Astrocyte (in vitro differentiated cells and primary cell): Measurements from ENCODE around the gene C12orf56.

ENCODE experiments used
- EZH2 ChIP-seq: IDR thresholded peaks from 2 replicates; pipeline ENCODE4 v1.6.1; 2012; ENCODE audit warnings: mild to moderate bottlenecking, low read length, inconsistent platforms; ENCODE audit not compliant: insufficient read depth
- TF ChIP-seq, protein P1 (sequence below): IDR thresholded peaks from 2 replicates; pipeline ENCODE4 v1.5.1; 2011; ENCODE audit warnings: low read depth, mild to moderate bottlenecking, inconsistent platforms, low read length, moderate library complexity; ENCODE audit not compliant: insufficient read depth

DNA sequence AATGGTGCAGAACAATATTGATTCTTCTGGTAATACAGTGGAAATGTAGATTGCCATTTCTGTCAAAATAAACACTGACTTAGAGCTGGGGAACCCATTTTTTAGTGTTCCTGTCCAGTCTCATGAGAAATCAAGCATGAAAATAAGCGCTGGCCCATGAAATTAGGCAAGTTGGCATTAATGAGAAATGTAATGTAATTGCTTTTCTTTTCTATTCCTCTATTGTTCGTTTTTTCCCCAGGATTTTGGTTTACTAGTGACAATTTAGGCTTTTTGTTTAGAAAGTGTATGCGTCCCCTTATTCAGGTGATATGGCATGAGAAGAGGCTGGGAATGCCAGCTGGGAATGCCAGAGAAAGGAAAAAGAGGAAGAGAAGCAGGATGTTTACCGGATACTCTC is 104.0 kb downstream of the C12orf56 start:
- TF ChIP-seq, protein P1, sequence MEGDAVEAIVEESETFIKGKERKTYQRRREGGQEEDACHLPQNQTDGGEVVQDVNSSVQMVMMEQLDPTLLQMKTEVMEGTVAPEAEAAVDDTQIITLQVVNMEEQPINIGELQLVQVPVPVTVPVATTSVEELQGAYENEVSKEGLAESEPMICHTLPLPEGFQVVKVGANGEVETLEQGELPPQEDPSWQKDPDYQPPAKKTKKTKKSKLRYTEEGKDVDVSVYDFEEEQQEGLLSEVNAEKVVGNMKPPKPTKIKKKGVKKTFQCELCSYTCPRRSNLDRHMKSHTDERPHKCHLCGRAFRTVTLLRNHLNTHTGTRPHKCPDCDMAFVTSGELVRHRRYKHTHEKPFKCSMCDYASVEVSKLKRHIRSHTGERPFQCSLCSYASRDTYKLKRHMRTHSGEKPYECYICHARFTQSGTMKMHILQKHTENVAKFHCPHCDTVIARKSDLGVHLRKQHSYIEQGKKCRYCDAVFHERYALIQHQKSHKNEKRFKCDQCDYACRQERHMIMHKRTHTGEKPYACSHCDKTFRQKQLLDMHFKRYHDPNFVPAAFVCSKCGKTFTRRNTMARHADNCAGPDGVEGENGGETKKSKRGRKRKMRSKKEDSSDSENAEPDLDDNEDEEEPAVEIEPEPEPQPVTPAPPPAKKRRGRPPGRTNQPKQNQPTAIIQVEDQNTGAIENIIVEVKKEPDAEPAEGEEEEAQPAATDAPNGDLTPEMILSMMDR, result no peak
- no peak for TF ChIP-seq EZH2
